HepG2 (cell line): ENCODE data around the gene VPS54. TPM values are rescaled to one million over a fixed set of nuclear protein-coding genes. Genes with fewer than 3 reads are reported as not detected.

Experiments
- ATF2 ChIP-seq: sonication (generic); formaldehyde crosslinking; IDR thresholded peaks from 2 replicates; pipeline ENCODE4 v1.4.0; 2020; ENCODE audit warnings: missing genetic modification reagents
- EHMT2 ChIP-seq: fragments of 200-600 bp; sonication (generic); IDR thresholded peaks from 2 replicates; pipeline ENCODE4 v1.7.0; 2017; ENCODE audit warnings: antibody characterized with exemption, low read depth, low read length, borderline replicate concordance
- ERF ChIP-seq: IDR thresholded peaks from 2 replicates; pipeline ENCODE4 v1.6.1; 2018; ENCODE audit warnings: missing biosample characterization, missing genetic modification reagents
- GZF1 ChIP-seq: sonication (generic); formaldehyde crosslinking; IDR thresholded peaks from 2 replicates; pipeline ENCODE4 v1.5.1; 2020; ENCODE audit warnings: mild to moderate bottlenecking, missing genetic modification reagents
- HBP1 ChIP-seq: IDR thresholded peaks from 2 replicates; pipeline ENCODE4 v1.6.1; 2016; ENCODE audit warnings: low read depth, control low read depth
- MED13 ChIP-seq: sonication (generic); formaldehyde crosslinking; IDR thresholded peaks from 2 replicates; pipeline ENCODE4 v1.5.0; 2020; ENCODE audit warnings: missing genetic modification reagents
- NBN ChIP-seq: fragments of 450-650 bp; conservative IDR thresholded peaks from 2 replicates; pipeline ENCODE4 v1.6.1; 2017
- PATZ1 ChIP-seq: sonication (generic); formaldehyde crosslinking; IDR thresholded peaks from 2 replicates; pipeline ENCODE4 v1.4.0; 2020; ENCODE audit warnings: missing genetic modification reagents
- PRPF4 ChIP-seq: fragments of 200-400 bp; formaldehyde crosslinking; IDR thresholded peaks from 2 replicates; pipeline ENCODE4 v1.6.1; 2016; ENCODE audit warnings: low read length, low read depth; ENCODE audit not compliant: poor library complexity, severe bottlenecking
- REXO4 ChIP-seq: sonication (generic); formaldehyde crosslinking; IDR thresholded peaks from 2 replicates; pipeline ENCODE4 v1.8.0; 2022; ENCODE audit warnings: missing genetic modification reagents, mild to moderate bottlenecking, borderline replicate concordance
- SMAD3 ChIP-seq: sonication (generic); formaldehyde crosslinking; IDR thresholded peaks from 2 replicates; pipeline ENCODE4 v1.4.0; 2020; ENCODE audit warnings: missing genetic modification reagents
- STAG1 ChIP-seq: sonication (generic); formaldehyde crosslinking; IDR thresholded peaks from 2 replicates; pipeline ENCODE4 v1.4.0; 2020; ENCODE audit warnings: missing genetic modification reagents
- STAT6 ChIP-seq: sonication (generic); formaldehyde crosslinking; IDR thresholded peaks from 2 replicates; pipeline ENCODE4 v1.4.0; 2020; ENCODE audit warnings: missing genetic modification reagents, mild to moderate bottlenecking, borderline replicate concordance
- THAP7 ChIP-seq: sonication (generic); formaldehyde crosslinking; IDR thresholded peaks from 2 replicates; pipeline ENCODE4 v1.8.1; 2023; ENCODE audit warnings: mild to moderate bottlenecking, missing genetic modification reagents
- YEATS4 ChIP-seq: sonication (generic); formaldehyde crosslinking; IDR thresholded peaks from 2 replicates; pipeline ENCODE4 v1.4.0; 2020; ENCODE audit warnings: missing genetic modification reagents, borderline replicate concordance
- ZNF121 ChIP-seq: sonication (generic); formaldehyde crosslinking; IDR thresholded peaks from 2 replicates; pipeline ENCODE4 v1.5.0; 2020; ENCODE audit warnings: mild to moderate bottlenecking, missing genetic modification reagents
- ZNF496 ChIP-seq: sonication (generic); formaldehyde crosslinking; IDR thresholded peaks from 2 replicates; pipeline ENCODE4 v1.8.1; 2023; ENCODE audit warnings: mild to moderate bottlenecking, moderate library complexity, missing genetic modification reagents; ENCODE audit not compliant: insufficient replicate concordance
- ZNF513 ChIP-seq: sonication (generic); formaldehyde crosslinking; conservative IDR thresholded peaks from 2 replicates; pipeline ENCODE4 v1.5.0; 2020; ENCODE audit warnings: missing genetic modification reagents
- ZNF746 ChIP-seq: sonication (generic); formaldehyde crosslinking; IDR thresholded peaks from 2 replicates; pipeline ENCODE4 v1.8.0; 2022; ENCODE audit warnings: mild to moderate bottlenecking, missing genetic modification reagents
- polyA plus RNA-seq, 8 experiments: library from polyadenylated mRNA; depleted of rRNA in 3 of 8; stranded (reverse) in 7 of 8; unstranded in 1 of 8; fragments of >200 nt; fragmentation: Illumina TruSeq in 4 of 8; extraction: Trizol in 4 of 8; gene quantifications; 2 replicates each; pipeline versions ENCODE4 v1.2.1 to v1.2.3, GENCODE V29; 2011 to 2016; ENCODE audit warnings: low read depth in 4 of 8, missing spikeins in 1 of 8, mixed read lengths in 1 of 8; ENCODE audit not compliant: insufficient read depth in 1 of 8
- total RNA-seq, 5 experiments: library from RNA; depleted of rRNA; stranded (reverse); fragments of >200 nt; fragmentation: Illumina TruSeq; extraction: Trizol; gene quantifications; 2 replicates each; pipeline ENCODE4 v1.2.3, GENCODE V29; 2016; ENCODE audit warnings: low read depth in 1 of 5

VPS54 gene
- total and polyA plus RNA-seq, 2 of the 13 experiments (the other 11 are each of a cell fraction or from before 2014, with no cell fraction given) = 64.7 to 77.5 TPM

- TF ChIP-seq STAT6 (peak; percentile 42; the same call in 1 of the 2 replicates), GZF1 (CRISPR knock-in tag) (no peak), YEATS4 (CRISPR knock-in tag) (peak; percentile 33; the same call in 1 of the 2 replicates), MED13 (CRISPR knock-in tag) (peak; percentile 91), ERF (CRISPR knock-in tag) (peak; percentile 85), ZNF513 (CRISPR knock-in tag) (peak; percentile 78; the same call in 1 of the 2 replicates), ATF2 (peak; percentile 67), ZNF496 (CRISPR knock-in tag) (no peak), SMAD3 (0 out of 2 replicates have a peak, but pooled peaks have one; percentile 42), NBN (no peak), ZNF121 (CRISPR knock-in tag) (peak; percentile 97), STAG1 (CRISPR knock-in tag) (peak; percentile 22), PATZ1 (CRISPR knock-in tag) (0 out of 2 replicates have a peak, but pooled peaks have one; percentile 27), ZNF746 (CRISPR knock-in tag) (no peak), EHMT2 (no peak), PRPF4 (no peak), HBP1 (CRISPR knock-in tag) (peak; percentile 73; the same call in 1 of the 2 replicates), THAP7 (CRISPR knock-in tag) (no peak), REXO4 (CRISPR knock-in tag) (no peak)
Observed at GRCh38 chr2:63984606-63985359, 34.4 kb downstream of the VPS54 start (continued).
